OCI-LY7 (cell line): Measurements from ENCODE around the gene GOSR2.

Experiments used
- CTCF ChIP-seq: fragments of 200-600 bp; sonication (generic); conservative IDR thresholded peaks from 2 replicates; pipeline ENCODE4 v1.5.1; 2014; ENCODE audit warnings: mild to moderate bottlenecking, antibody characterized with exemption, low read length, moderate library complexity, mixed read lengths
- EZH2phosphoT487 ChIP-seq: fragments of 200-600 bp; sonication (generic); IDR thresholded peaks from 2 replicates; pipeline ENCODE4 v1.6.1; 2018; ENCODE audit warnings: low read depth, borderline replicate concordance, mild to moderate bottlenecking, mixed run types, antibody characterized with exemption, low read length, moderate library complexity, mixed read lengths

DNA sequence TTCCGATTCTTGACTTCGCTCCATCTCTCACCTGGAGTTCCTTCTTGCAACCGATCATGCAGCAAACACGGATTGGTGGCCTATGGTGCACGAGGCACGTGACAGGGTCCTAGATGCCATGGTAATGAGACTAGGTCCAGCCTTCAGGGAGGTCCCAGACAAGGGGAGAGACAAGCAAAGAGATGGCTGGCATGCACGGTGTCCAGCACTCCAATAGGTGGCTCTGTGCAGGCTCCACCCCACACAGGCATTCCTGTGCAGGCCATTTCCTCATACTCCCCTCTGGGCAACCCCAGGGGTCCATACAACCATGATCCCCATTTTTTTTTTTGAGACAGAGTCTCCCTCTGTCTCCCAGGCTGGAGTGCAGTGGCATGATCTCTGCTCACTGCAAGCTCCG lies 40.3 kb upstream of the GOSR2 start:
- TF ChIP-seq CTCF (no peak), EZH2phosphoT487 (no peak)
